Activated CD4-positive, alpha-beta memory T cell treated with anti-CD3 and anti-CD28 coated beads for 36 hours (primary cell): ENCODE data around the gene SLA2. TPM values are rescaled to one million over a fixed set of nuclear protein-coding genes. Genes with fewer than 3 reads are reported as not detected.
A peak's percentile ranks its signal among the peaks of the same experiment; 100 is the strongest.
"Not testable (repeated sequence)": the region's sequence is repeated elsewhere in the genome, so short reads cannot be mapped to it uniquely, and the experiment has no call there.

Source experiments
- CTCF ChIA-PET: fragments of 350-600 bp; sonication (Branson Sonifier 250); formaldehyde crosslinking; loops from one replicate; lab custom pipeline; 2021; ENCODE audit warnings: antibody characterized with exemption, inconsistent platforms; lab: Charles Lee
- POLR2A ChIA-PET: fragments of 350-600 bp; sonication (Branson Sonifier 250); formaldehyde crosslinking; loops from one replicate; lab custom pipeline; 2021; ENCODE audit warnings: antibody characterized with exemption; lab: Charles Lee
- DNase-seq: peaks from one replicate; pipeline ENCODE4 v3.0.0-alpha.2; 2020
- H3K27ac Mint-ChIP-seq: one replicate; pipeline ENCODE4 v1.8.0; 2021; ENCODE audit warnings: mixed read lengths
- H3K27me3 Mint-ChIP-seq: one replicate; pipeline ENCODE4 v1.8.0; 2021; ENCODE audit warnings: mixed read lengths
- H3K36me3 Mint-ChIP-seq: one replicate; pipeline ENCODE4 v1.8.0; 2021; ENCODE audit warnings: mixed read lengths
- H3K4me1 Mint-ChIP-seq: one replicate; pipeline ENCODE4 v1.8.0; 2021; ENCODE audit warnings: low read depth, mixed read lengths
- H3K4me3 Mint-ChIP-seq: one replicate; pipeline ENCODE4 v1.8.0; 2021; ENCODE audit warnings: mild to moderate bottlenecking, mixed read lengths
- H3K9me3 Mint-ChIP-seq: one replicate; pipeline ENCODE4 v1.8.0; 2021; ENCODE audit warnings: mixed read lengths
- intact Hi-C: fragments of 100-400 bp; cut with micrococcal nuclease; formaldehyde crosslinking; loops from one replicate; pipeline ENCODE4 v1.15.1; 2023
- total RNA-seq, 2 experiments: library from RNA; stranded (reverse); gene quantifications; one replicate each; pipeline ENCODE4 v1.2.3, GENCODE V29; 2021

SLA2 gene
- total RNA-seq: 10 to 100 TPM; 47.1 to 47.7 TPM

- peak within 1 kb of the TSS; percentile 100 for H3K27ac Mint-ChIP-seq
- no peaks in the 10 kb centered on the region for H3K27me3 Mint-ChIP-seq
- peak within 1 kb of the TSS; percentile 97 for H3K4me3 Mint-ChIP-seq
- H3K4me1 Mint-ChIP-seq: peaks cover 47% of the 10 kb centered on the region
- H3K9me3 Mint-ChIP-seq: no peaks in the 10 kb centered on the region
- ChIA-PET CTCF (interaction anchor here (0.8 to 3.6 kb wide), 12 partner anchors 16 to 692 kb away, joined by 3 to 17 read pairs (median 4); partner anchors contain the start of genes DSN1, RAB5IF and SCAND1), POLR2A (interaction anchor here (0.6 to 2.5 kb wide), 9 partner anchors 10 to 190 kb away, joined by 3 to 15 read pairs (median 5); partner anchors contain the start of genes DSN1, RAB5IF and TGIF2)
- peak; percentile 81 for DNase-seq
- H3K36me3 Mint-ChIP-seq: peaks cover 22% of the 10 kb centered on the region
- intact Hi-C loops: loop anchor here (2.0 kb wide), 3 partner anchors 15 to 101 kb away; partner anchors contain the start of gene NDRG3
Measured at GRCh38 chr20:36645998-36646397, at the start of gene SLA2. Gene SLA2, minus strand, starts transcription at chr20:36646196. Its CDS starts 4,861 bp downstream, at chr20:36641335.

- DNase-seq, H3K27me3 Mint-ChIP-seq, POLR2A ChIA-PET, H3K4me3 Mint-ChIP-seq, intact Hi-C loops, H3K4me1 Mint-ChIP-seq, H3K9me3 Mint-ChIP-seq, H3K36me3 Mint-ChIP-seq, H3K27ac Mint-ChIP-seq: not testable (repeated sequence)
- CTCF ChIA-PET: interaction anchor here (1.2 kb wide), 1 partner anchor 495 kb away, joined by 3 read pairs; no protein-coding TSS in a partner anchor
Measured at GRCh38 chr20:36695467-36695866, 49.5 kb upstream of the SLA2 start.

- no peak overlapping the region for H3K4me3 Mint-ChIP-seq
- intact Hi-C loops: no loop called here
- POLR2A ChIA-PET: no interaction called here
- no peaks in the 10 kb centered on the region for H3K4me1 Mint-ChIP-seq
- CTCF ChIA-PET: no interaction called here
- H3K36me3 Mint-ChIP-seq: no peaks in the 10 kb centered on the region
- H3K27ac Mint-ChIP-seq: no peak overlapping the region
- no peaks in the 10 kb centered on the region for H3K9me3 Mint-ChIP-seq
- H3K27me3 Mint-ChIP-seq: no peaks in the 10 kb centered on the region
- no peak for DNase-seq
Measured at GRCh38 chr20:36688630-36689029, 42.6 kb upstream of the SLA2 start.

GRCh38 chr20:36687850-36688249, 41.9 kb upstream of the SLA2 start:
- Mint-ChIP-seq H3K27me3 (no peaks in the 10 kb centered on the region), H3K4me1 (no peaks in the 10 kb centered on the region), H3K27ac (no peak overlapping the region), H3K9me3 (no peaks in the 10 kb centered on the region), H3K36me3 (no peaks in the 10 kb centered on the region), H3K4me3 (no peak overlapping the region)
- ChIA-PET CTCF (no interaction called here), POLR2A (no interaction called here)
- no peak for DNase-seq
- intact Hi-C loops: no loop called here

GRCh38 chr20:36686944-36687343, 40.9 kb upstream of the SLA2 start:
- H3K36me3 Mint-ChIP-seq: peaks cover 3% of the 10 kb centered on the region
- POLR2A ChIA-PET: no interaction called here
- intact Hi-C loops: no loop called here
- CTCF ChIA-PET: interaction anchor here (1.4 kb wide), 1 partner anchor 122 kb away, joined by 3 read pairs; no protein-coding TSS in a partner anchor
- H3K4me1 Mint-ChIP-seq: no peaks in the 10 kb centered on the region
- DNase-seq: no peak
- no peaks in the 10 kb centered on the region for H3K27me3 Mint-ChIP-seq
- H3K9me3 Mint-ChIP-seq: no peaks in the 10 kb centered on the region
- H3K4me3 Mint-ChIP-seq: no peak overlapping the region
- H3K27ac Mint-ChIP-seq: no peak overlapping the region

- CTCF ChIA-PET: interaction anchor here (1.4 kb wide), 1 partner anchor 122 kb away, joined by 3 read pairs; no protein-coding TSS in a partner anchor
- H3K4me3 Mint-ChIP-seq: no peak overlapping the region
- intact Hi-C loops: no loop called here
- no peak for DNase-seq
- no peaks in the 10 kb centered on the region for H3K27me3 Mint-ChIP-seq
- POLR2A ChIA-PET: no interaction called here
- H3K36me3 Mint-ChIP-seq: peaks cover 3% of the 10 kb centered on the region
- H3K9me3 Mint-ChIP-seq: no peaks in the 10 kb centered on the region
- H3K4me1 Mint-ChIP-seq: no peaks in the 10 kb centered on the region
- H3K27ac Mint-ChIP-seq: no peak overlapping the region
Measured at GRCh38 chr20:36686504-36686903, 40.5 kb upstream of the SLA2 start.

GRCh38 chr20:36684747-36685146, 38.8 kb upstream of the SLA2 start:
- Mint-ChIP-seq H3K27me3 (no peaks in the 10 kb centered on the region), H3K4me3 (no peak overlapping the region), H3K27ac (no peak overlapping the region), H3K36me3 (peaks cover 3% of the 10 kb centered on the region), H3K9me3 (no peaks in the 10 kb centered on the region), H3K4me1 (no peaks in the 10 kb centered on the region)
- CTCF ChIA-PET: no interaction called here
- intact Hi-C loops: no loop called here
- POLR2A ChIA-PET: no interaction called here
- no peak for DNase-seq

GRCh38 chr20:36682311-36682710, 36.3 kb upstream of the SLA2 start:
- Mint-ChIP-seq H3K4me3 (no peak overlapping the region), H3K27me3 (no peaks in the 10 kb centered on the region), H3K9me3 (no peaks in the 10 kb centered on the region), H3K4me1 (no peaks in the 10 kb centered on the region), H3K36me3 (peaks cover 3% of the 10 kb centered on the region), H3K27ac (no peak overlapping the region)
- intact Hi-C loops: no loop called here
- CTCF ChIA-PET: interaction anchor here (0.7 kb wide), 1 partner anchor 70 kb away, joined by 3 read pairs; no protein-coding TSS in a partner anchor
- no peak for DNase-seq
- POLR2A ChIA-PET: no interaction called here

GRCh38 chr20:36677422-36677771, 31.4 kb upstream of the SLA2 start:
- POLR2A ChIA-PET: no interaction called here
- no peak for DNase-seq
- H3K4me3 Mint-ChIP-seq: no peak overlapping the region

GRCh38 chr20:36676701-36677421, 30.9 kb upstream of the SLA2 start:
- Mint-ChIP-seq H3K4me3 (no peak overlapping the region), H3K36me3 (no peaks in the 10 kb centered on the region), H3K27ac (no peak overlapping the region), H3K27me3 (no peaks in the 10 kb centered on the region), H3K4me1 (no peaks in the 10 kb centered on the region), H3K9me3 (no peaks in the 10 kb centered on the region)
- intact Hi-C loops: no loop called here
- DNase-seq: no peak
- CTCF ChIA-PET: interaction anchor here (0.8 to 2.0 kb wide), 2 partner anchors 79 to 132 kb away, joined by 3 to 4 read pairs; no protein-coding TSS in a partner anchor
- POLR2A ChIA-PET: no interaction called here

More at GRCh38 chr20:36677422-36677771, 31.4 kb upstream of the SLA2 start:
- no peak overlapping the region for H3K27ac Mint-ChIP-seq
- intact Hi-C loops: no loop called here
- peaks cover 3% of the 10 kb centered on the region for H3K36me3 Mint-ChIP-seq
- no peaks in the 10 kb centered on the region for H3K27me3 Mint-ChIP-seq
- no peaks in the 10 kb centered on the region for H3K9me3 Mint-ChIP-seq
- no peaks in the 10 kb centered on the region for H3K4me1 Mint-ChIP-seq
- CTCF ChIA-PET: interaction anchor here (2.0 kb wide), 1 partner anchor 131 kb away, joined by 4 read pairs; no protein-coding TSS in a partner anchor

- H3K4me1 Mint-ChIP-seq, H3K9me3 Mint-ChIP-seq, H3K27ac Mint-ChIP-seq: not testable (repeated sequence)
Measured at GRCh38 chr20:36675545-36675944, 29.5 kb upstream of the SLA2 start.

GRCh38 chr20:36672991-36673390, 27.0 kb upstream of the SLA2 start:
- no peaks in the 10 kb centered on the region for H3K4me1 Mint-ChIP-seq
- no peak overlapping the region for H3K27ac Mint-ChIP-seq
- no peaks in the 10 kb centered on the region for H3K27me3 Mint-ChIP-seq
- H3K36me3 Mint-ChIP-seq: peaks cover 2% of the 10 kb centered on the region
- no peaks in the 10 kb centered on the region for H3K9me3 Mint-ChIP-seq
- H3K4me3 Mint-ChIP-seq: no peak overlapping the region
- ChIA-PET CTCF (interaction anchor here (1.0 kb wide), 1 partner anchor 134 kb away, joined by 4 read pairs; no protein-coding TSS in a partner anchor), POLR2A (no interaction called here)
- DNase-seq: no peak
- intact Hi-C loops: no loop called here

More at GRCh38 chr20:36675545-36675944, 29.5 kb upstream of the SLA2 start:
- H3K4me3 Mint-ChIP-seq, H3K27me3 Mint-ChIP-seq, DNase-seq, H3K36me3 Mint-ChIP-seq, CTCF ChIA-PET, POLR2A ChIA-PET, intact Hi-C loops: not testable (repeated sequence)
